GM12878 (cell line): ENCODE measurements around the gene YIF1B. TPM values are rescaled to one million over a fixed set of nuclear protein-coding genes. Genes with fewer than 3 reads are reported as not detected.

Experiments
- ATAC-seq: fragments of 200-7000 bp; cut with Tn5 transposase; 3 replicates; pipeline ENCODE4 v1.9.1; 2020; ENCODE audit warnings: mild to moderate bottlenecking, moderate library complexity
- BruUV-seq: library from RNA; stranded (reverse); fragments of 400-500 nt; replicated peaks from 2 replicates; lab custom pipeline; 2021; lab: Mats Ljungman, UMichigan
- CTCF ChIA-PET: fragments of 300-600 bp; sonication (Branson Sonifier 250); formaldehyde crosslinking; extraction: SDS; loops from one replicate; lab custom pipeline; 2021; ENCODE audit warnings: inconsistent platforms; lab: Yijun Ruan, JAX
- POLR2A ChIA-PET: fragments of 350-600 bp; formaldehyde crosslinking; extraction: SDS; loops from one replicate; lab custom pipeline; 2021; ENCODE audit warnings: inconsistent platforms; lab: Charles Lee
- RAD21 ChIA-PET: fragments of 300-600 bp; sonication (Branson Sonifier 250); formaldehyde crosslinking; loops from one replicate; lab custom pipeline; 2023; ENCODE audit warnings: antibody characterized with exemption; ENCODE audit not compliant: unreplicated experiment; lab: Charles Lee
- SMC1A ChIA-PET: fragments of 300-600 bp; sonication (Branson Sonifier 250); formaldehyde crosslinking; loops from one replicate; lab custom pipeline; 2023; ENCODE audit not compliant: unreplicated experiment, uncharacterized antibody; lab: Charles Lee
- DNase-seq: peaks from one replicate; pipeline ENCODE4 v3.0.0-alpha.2; 2011; ENCODE audit warnings: low read depth, low spot score
- FAIRE-seq: peaks from 3 replicates; lab custom pipeline; 2011; peaks lifted over from hg19 to GRCh38; lab: Jason Lieb, UNC
- H2AFZ ChIP-seq: 2 replicates; pipeline ENCODE4 v1.6.0; 2011; ENCODE audit warnings: low read depth, low read length, control low read depth; ENCODE audit not compliant: control insufficient read depth
- H3K27ac ChIP-seq: 2 replicates; pipeline ENCODE4 v1.5.1; 2011; ENCODE audit warnings: control low read depth; ENCODE audit not compliant: control insufficient read depth, insufficient read depth
- H3K27me3 ChIP-seq, 2 experiments: replicated peaks in 1 of 2; 2 replicates each; pipeline versions ENCODE4 v1.6.0 to v1.6.1; 2011; ENCODE audit warnings: low read length in 1 of 2; ENCODE audit not compliant: control insufficient read depth in 2 of 2, insufficient read depth in 2 of 2
- H3K36me3 ChIP-seq, 2 experiments: 2 replicates each; pipeline ENCODE4 v1.5.1; 2011; ENCODE audit warnings: low read length in 1 of 2; ENCODE audit not compliant: control insufficient read depth in 2 of 2, insufficient read depth in 2 of 2
- H3K4me1 ChIP-seq: 2 replicates; pipeline ENCODE4 v1.6.1; 2011; ENCODE audit warnings: mild to moderate bottlenecking, low read length, moderate library complexity, mixed read lengths; ENCODE audit not compliant: control insufficient read depth, insufficient read depth
- H3K4me2 ChIP-seq: 2 replicates; pipeline ENCODE4 v1.6.0; 2011; ENCODE audit warnings: control low read depth; ENCODE audit not compliant: control insufficient read depth, insufficient read depth
- H3K4me3 ChIP-seq: fragments of 200-600 bp; sonication (generic); 2 replicates; pipeline ENCODE4 v1.5.1; 2016
- H3K79me2 ChIP-seq: 2 replicates; pipeline ENCODE4 v1.6.0; 2011; ENCODE audit warnings: low read length; ENCODE audit not compliant: control insufficient read depth, insufficient read depth
- H3K9ac ChIP-seq: 2 replicates; pipeline ENCODE4 v1.8.0; 2011; ENCODE audit warnings: low read length, control low read depth, mixed read lengths; ENCODE audit not compliant: control insufficient read depth, insufficient read depth
- H3K9me3 ChIP-seq: replicated peaks from 3 replicates; pipeline ENCODE4 v1.5.1; 2011; ENCODE audit warnings: mild to moderate bottlenecking, low read length; ENCODE audit not compliant: control insufficient read depth, insufficient read depth
- H4K20me1 ChIP-seq: 2 replicates; pipeline ENCODE4 v1.6.0; 2011; ENCODE audit not compliant: control insufficient read depth, insufficient read depth
- CEBPB ChIP-seq, 2 experiments: fragments of 150-350 bp in 1 of 2; IDR thresholded peaks; 2 replicates each; pipeline ENCODE4 v1.6.1; 2012 to 2014; ENCODE audit warnings: low read depth in 2 of 2, low read length in 2 of 2, borderline replicate concordance in 1 of 2, inconsistent platforms in 1 of 2
- CHD1 ChIP-seq: IDR thresholded peaks from 2 replicates; pipeline ENCODE4 v1.6.1; 2012; ENCODE audit warnings: low read depth, low read length, improper control_type of control experiment
- EED ChIP-seq: sonication (generic); IDR thresholded peaks from 2 replicates; pipeline ENCODE4 v1.6.1; 2016; ENCODE audit warnings: antibody characterized with exemption, low read depth
- JUND ChIP-seq: IDR thresholded peaks from 2 replicates; pipeline ENCODE4 v1.6.1; 2012; ENCODE audit warnings: low read depth, mild to moderate bottlenecking, low read length, improper control_type of control experiment, moderate library complexity
- NFYA ChIP-seq: IDR thresholded peaks from 2 replicates; pipeline ENCODE4 v1.6.1; 2011; ENCODE audit warnings: low read depth, mild to moderate bottlenecking, low read length, improper control_type of control experiment, borderline replicate concordance
- RUNX3 ChIP-seq: IDR thresholded peaks from 2 replicates; pipeline ENCODE4 v1.6.1; 2012; ENCODE audit warnings: low read length, inconsistent platforms
- TCF3 ChIP-seq: IDR thresholded peaks from 2 replicates; pipeline ENCODE4 v1.6.1; 2012; ENCODE audit warnings: low read depth, mild to moderate bottlenecking, low read length, borderline replicate concordance; ENCODE audit not compliant: insufficient read depth
- ZSCAN29 ChIP-seq: fragments of 450-650 bp; IDR thresholded peaks from 2 replicates; pipeline ENCODE4 v1.6.1; 2017; ENCODE audit warnings: mild to moderate bottlenecking, moderate library complexity
- WGBS: methylation state at CpG from one replicate; pipeline ENCODE4 v1.1.6; 2016; ENCODE audit warnings: low lambda C conversion rate; ENCODE audit not compliant: insufficient replicate concordance, insufficient coverage; ENCODE audit errors: missing lambda C conversion rate; 5-methylcytosine and 5-hydroxymethylcytosine counted together
- in situ Hi-C: fragments of 300-500 bp; cut with MboI; formaldehyde crosslinking; loops from 9 replicates; pipeline ENCODE4 v1.14.3; 2018; ENCODE audit warnings: mixed read lengths
- intact Hi-C: fragments of 100-400 bp; cut with micrococcal nuclease; formaldehyde crosslinking; loops from one replicate; pipeline ENCODE4 v1.14.2; 2022; ENCODE audit not compliant: unreplicated experiment
- polyA plus RNA-seq, 11 experiments: library from polyadenylated mRNA; depleted of rRNA in 4 of 11; unstranded in 6 of 11; stranded (reverse) in 5 of 11; fragments of >200 nt; fragmentation: Nextera tagmentation in 4 of 11; fragmentation: Illumina TruSeq in 1 of 11; extraction: Ambion mirVana in 4 of 11; extraction: Trizol in 1 of 11; gene quantifications; 1 replicate in 1 of 11; 2 replicates in 10 of 11; pipeline versions ENCODE4 v1.2.1 to v1.2.3, GENCODE V29; 2011 to 2016; ENCODE audit warnings: inconsistent platforms in 2 of 11, missing spikeins in 2 of 11, low read depth in 1 of 11
- total RNA-seq, 4 experiments: library from RNA; depleted of rRNA in 3 of 4; stranded (reverse); fragments of >200 nt in 3 of 4; fragmentation: Illumina TruSeq in 1 of 4; extraction: Trizol in 1 of 4; gene quantifications; 2 replicates each; pipeline versions ENCODE4 v1.2.1 to v1.2.3, GENCODE V29; 2013 to 2021
- TF ChIP-seq, protein P1 (sequence below): IDR thresholded peaks from 2 replicates; pipeline ENCODE4 v1.6.1; 2012; ENCODE audit warnings: low read depth, low read length, improper control_type of control experiment

YIF1B gene
- total and polyA plus RNA-seq, 10 of the 15 experiments (the other 5 are each of a cell fraction or from before 2014, with no cell fraction given) = 1.3 to 106 (median 53.5) TPM

GRCh38 chr19:38333245-38333644 lies 17.5 kb upstream of the YIF1B start (continued):
- TF ChIP-seq RUNX3 (no peak), NFYA (no peak), TCF3 (no peak)
- TF ChIP-seq, protein P1, sequence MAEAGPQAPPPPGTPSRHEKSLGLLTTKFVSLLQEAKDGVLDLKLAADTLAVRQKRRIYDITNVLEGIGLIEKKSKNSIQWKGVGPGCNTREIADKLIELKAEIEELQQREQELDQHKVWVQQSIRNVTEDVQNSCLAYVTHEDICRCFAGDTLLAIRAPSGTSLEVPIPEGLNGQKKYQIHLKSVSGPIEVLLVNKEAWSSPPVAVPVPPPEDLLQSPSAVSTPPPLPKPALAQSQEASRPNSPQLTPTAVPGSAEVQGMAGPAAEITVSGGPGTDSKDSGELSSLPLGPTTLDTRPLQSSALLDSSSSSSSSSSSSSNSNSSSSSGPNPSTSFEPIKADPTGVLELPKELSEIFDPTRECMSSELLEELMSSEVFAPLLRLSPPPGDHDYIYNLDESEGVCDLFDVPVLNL = no peak

GRCh38 chr19:38331728-38332127 lies 16.0 kb upstream of the YIF1B start:
- in situ Hi-C loops = loop anchor here (5.0 kb wide), 2 partner anchors 89 to 439 kb away; no protein-coding TSS in a partner anchor
- SMC1A ChIA-PET = interaction anchor here (1.0 to 1.5 kb wide), 3 partner anchors 88 to 433 kb away, joined by 3 to 5 read pairs (median 3); no protein-coding TSS in a partner anchor

More at GRCh38 chr19:38331728-38332127, 16.0 kb upstream of the YIF1B start:
- Histone ChIP-seq H3K79me2 (no peaks in the 10 kb centered on the region), H4K20me1 (no peaks in the 10 kb centered on the region), H3K4me3 (no peak overlapping the region), H3K9ac (no peak overlapping the region), H2AFZ (no peak overlapping the region), H3K4me1 (no peaks in the 10 kb centered on the region), H3K27ac (no peak overlapping the region), H3K36me3 (no peaks in the 10 kb centered on the region; a peak in 1 of 4 replicates), H3K9me3 (no peaks in the 10 kb centered on the region), H3K4me2 (no peak overlapping the region), H3K27me3 (no peaks in the 10 kb centered on the region)
- intact Hi-C loops = no loop called here
- ChIA-PET CTCF (interaction anchor here (0.7 to 5.3 kb wide), 5 partner anchors 42 to 430 kb away, joined by 3 to 74 read pairs (median 7); partner anchors contain the start of gene PSMD8), RAD21 (interaction anchor here (1.5 to 2.1 kb wide), 2 partner anchors 88 to 429 kb away, joined by 5 to 6 read pairs; no protein-coding TSS in a partner anchor), POLR2A (interaction anchor here (0.8 kb wide), 1 partner anchor 430 kb away, joined by 3 read pairs; no protein-coding TSS in a partner anchor)
- 35% methylated on average over 1 of the region's 1 CpG for WGBS
- no peak for TF ChIP-seq ZSCAN29
- no peak for TF ChIP-seq JUND
- no peak for TF ChIP-seq EED
- TF ChIP-seq CEBPB (IDR thresholded peaks at IDR 0.05; ENCODE audit: borderline replicate concordance in 1 of 2, low read depth in 2 of 2, low read length in 2 of 2) = no peak
- no peak for TF ChIP-seq CHD1
- DNase-seq (no peak), ATAC-seq (no peak), FAIRE-seq (no peak)
- no TSS peak for BruUV-seq
